OCI-LY7 (cell line): Measurements from ENCODE around the gene POMGNT2. TPM values are rescaled to one million over a fixed set of nuclear protein-coding genes. Genes with fewer than 3 reads are reported as not detected.

Experiments used
- total RNA-seq, 2 experiments: library from RNA; depleted of rRNA in 1 of 2; stranded (reverse); fragments of >200 nt in 1 of 2; shearing (Covaris generic) in 1 of 2; gene quantifications; 2 replicates each; pipeline ENCODE4 v1.2.3, GENCODE V29; 2014 to 2022

POMGNT2 gene
- total RNA-seq, 2 experiments from 2014 or later: not detected

Other genes starting within 250 kb of the POMGNT2 start
- not detected in 2 replicates for gene CYP8B1, start 230.2 kb downstream of the POMGNT2 start, total RNA-seq (2014; rRNA removed; shearing (Covaris generic))
- gene CYP8B1, start 230.2 kb downstream of the POMGNT2 start, total RNA-seq (2022): not detected in 2 replicates
- not detected in 2 replicates for gene ZNF662, start 199.9 kb downstream of the POMGNT2 start, total RNA-seq (2014; rRNA removed; shearing (Covaris generic))
- gene ZNF662, start 199.9 kb downstream of the POMGNT2 start, total RNA-seq (2022): not detected in 2 replicates
- not detected in 2 replicates for gene GASK1A, start 126.8 kb downstream of the POMGNT2 start, total RNA-seq (2014; rRNA removed; shearing (Covaris generic))
- gene GASK1A, start 126.8 kb downstream of the POMGNT2 start, total RNA-seq (2022): not detected in 2 replicates
- gene SNRK, start 180.5 kb upstream of the POMGNT2 start, total RNA-seq (2014; rRNA removed; shearing (Covaris generic)): 13.2 and 15.5 TPM in 2 replicates
- gene SNRK, start 180.5 kb upstream of the POMGNT2 start, total RNA-seq (2022): 15.5 and 16.3 TPM in 2 replicates